ENCODE results near the gene BRIP1.

GRCh38 chr17:61862975-61863800 lies at the start of gene BRIP1:
- no peak for TF ChIP-seq CTCF (conservative IDR thresholded peaks at IDR 0.05 in 1 of 2, IDR thresholded peaks at IDR 0.05 in 1 of 2; ENCODE audit: low read depth in 1 of 2, low read length in 2 of 2)
- no peak for TF ChIP-seq EZH2 (IDR thresholded peaks at IDR 0.05; ENCODE audit: low read length, missing control alignments)
